DND-41 (cell line): ENCODE results near the gene TIPARP.

Source experiments
- ATAC-seq: fragments of 200-7000 bp; cut with Tn5 transposase; 3 replicates; pipeline ENCODE4 v1.9.1; 2021; ENCODE audit warnings: low read depth; ENCODE audit not compliant: insufficient read depth
- DNase-seq: peaks from one replicate; pipeline ENCODE4 v3.0.0-alpha.2; 2020
- H2AFZ ChIP-seq: 2 replicates; pipeline ENCODE4 v1.6.0; 2012; ENCODE audit warnings: low read depth, low read length
- H3K27ac ChIP-seq: 2 replicates; pipeline ENCODE4 v1.5.1; 2012; ENCODE audit warnings: low read length, inconsistent platforms
- H3K27me3 ChIP-seq: fragments of 200-600 bp; sonication (generic); 2 replicates; pipeline ENCODE4 v1.6.0; 2012; ENCODE audit warnings: low read length, mild to moderate bottlenecking, inconsistent platforms; ENCODE audit not compliant: insufficient read depth, poor library complexity
- H3K36me3 ChIP-seq: 2 replicates; pipeline ENCODE4 v1.5.1; 2012; ENCODE audit warnings: low read length, inconsistent platforms; ENCODE audit not compliant: insufficient read depth
- H3K4me1 ChIP-seq: 2 replicates; pipeline ENCODE4 v1.5.1; 2012; ENCODE audit warnings: mild to moderate bottlenecking, low read length; ENCODE audit not compliant: insufficient read depth
- H3K4me2 ChIP-seq: 2 replicates; pipeline ENCODE4 v1.6.0; 2012; ENCODE audit warnings: mild to moderate bottlenecking, moderate library complexity, low read length, inconsistent platforms; ENCODE audit not compliant: insufficient read depth
- H3K4me3 ChIP-seq, 2 experiments: fragments of 200-600 bp in 1 of 2; shearing (Covaris generic) in 1 of 2; 2 replicates each; pipeline ENCODE4 v1.5.1; 2012 to 2016; ENCODE audit warnings: inconsistent platforms in 2 of 2, low read length in 2 of 2, mild to moderate bottlenecking in 2 of 2, low read depth in 1 of 2, moderate library complexity in 1 of 2
- H3K79me2 ChIP-seq: 2 replicates; pipeline ENCODE4 v1.6.0; 2012; ENCODE audit warnings: low read length, inconsistent platforms; ENCODE audit not compliant: insufficient read depth
- H3K9ac ChIP-seq: 2 replicates; pipeline ENCODE4 v1.6.0; 2012; ENCODE audit warnings: low read depth, mild to moderate bottlenecking, inconsistent platforms, low read length, moderate library complexity
- H3K9me3 ChIP-seq: 2 replicates; pipeline ENCODE4 v1.5.1; 2012; ENCODE audit warnings: low read length, moderate library complexity, mild to moderate bottlenecking, inconsistent platforms; ENCODE audit not compliant: insufficient read depth, severe bottlenecking
- H4K20me1 ChIP-seq: 2 replicates; pipeline ENCODE4 v1.6.0; 2012; ENCODE audit warnings: low read length; ENCODE audit not compliant: insufficient read depth
- EZH2 ChIP-seq: IDR thresholded peaks from 3 replicates; pipeline ENCODE4 v1.6.1; 2012; ENCODE audit warnings: borderline replicate concordance, low read depth, mild to moderate bottlenecking, moderate library complexity, low read length, inconsistent platforms; ENCODE audit not compliant: severe bottlenecking
- TF ChIP-seq, protein P1 (sequence below): IDR thresholded peaks from 2 replicates; pipeline ENCODE4 v1.5.1; 2012; ENCODE audit warnings: borderline replicate concordance, low read length, moderate library complexity, mild to moderate bottlenecking; ENCODE audit not compliant: poor library complexity, severe bottlenecking; ENCODE audit errors: extremely low read depth

The TIPARP gene

DNA sequence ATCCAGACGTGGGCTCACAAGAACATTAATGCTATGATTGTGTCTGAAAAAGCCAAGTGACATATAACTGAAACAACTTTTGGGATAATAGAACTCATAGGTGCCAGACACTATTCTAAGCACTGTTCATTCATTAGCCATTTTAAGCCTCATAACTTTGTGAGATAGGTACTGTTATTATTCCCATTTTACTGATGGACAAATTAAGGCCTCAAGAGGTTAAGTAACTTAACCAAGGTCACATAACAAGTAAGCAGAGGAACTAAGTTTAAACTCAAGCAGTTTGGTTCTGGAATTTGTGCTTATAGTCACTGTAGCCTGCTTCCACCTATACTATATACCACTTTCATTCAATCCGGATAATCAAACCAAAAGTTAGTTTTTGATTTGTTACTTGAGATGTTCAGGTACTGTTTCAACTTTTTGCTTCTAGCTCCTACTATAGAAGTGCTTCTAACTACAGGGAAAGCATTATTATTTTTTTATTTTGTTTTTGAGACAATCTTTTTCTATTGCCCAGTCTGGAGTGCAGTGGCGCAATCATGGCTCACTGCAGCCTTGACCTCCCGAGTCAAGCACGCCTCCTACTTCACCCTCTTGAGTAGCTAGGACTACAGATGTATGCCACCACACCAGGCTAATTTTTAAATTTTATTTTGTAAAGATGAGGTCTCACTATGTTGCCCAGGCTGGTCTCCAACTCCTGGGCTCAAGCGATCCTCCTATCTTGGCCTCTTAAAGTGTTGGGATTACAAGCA lies 41.9 kb downstream of the TIPARP start:
- Histone ChIP-seq H3K9me3 (no peaks in the 10 kb centered on the region), H3K4me3 (no peak overlapping the region), H4K20me1 (no peaks in the 10 kb centered on the region), H3K27me3 (no peaks in the 10 kb centered on the region), H3K36me3 (no peaks in the 10 kb centered on the region), H3K9ac (no peak overlapping the region), H2AFZ (no peak overlapping the region), H3K4me2 (no peak overlapping the region), H3K4me1 (no peaks in the 10 kb centered on the region), H3K79me2 (no peaks in the 10 kb centered on the region), H3K27ac (no peak overlapping the region)
- no peak for DNase-seq
- ATAC-seq: no peak
- TF ChIP-seq, protein P1, sequence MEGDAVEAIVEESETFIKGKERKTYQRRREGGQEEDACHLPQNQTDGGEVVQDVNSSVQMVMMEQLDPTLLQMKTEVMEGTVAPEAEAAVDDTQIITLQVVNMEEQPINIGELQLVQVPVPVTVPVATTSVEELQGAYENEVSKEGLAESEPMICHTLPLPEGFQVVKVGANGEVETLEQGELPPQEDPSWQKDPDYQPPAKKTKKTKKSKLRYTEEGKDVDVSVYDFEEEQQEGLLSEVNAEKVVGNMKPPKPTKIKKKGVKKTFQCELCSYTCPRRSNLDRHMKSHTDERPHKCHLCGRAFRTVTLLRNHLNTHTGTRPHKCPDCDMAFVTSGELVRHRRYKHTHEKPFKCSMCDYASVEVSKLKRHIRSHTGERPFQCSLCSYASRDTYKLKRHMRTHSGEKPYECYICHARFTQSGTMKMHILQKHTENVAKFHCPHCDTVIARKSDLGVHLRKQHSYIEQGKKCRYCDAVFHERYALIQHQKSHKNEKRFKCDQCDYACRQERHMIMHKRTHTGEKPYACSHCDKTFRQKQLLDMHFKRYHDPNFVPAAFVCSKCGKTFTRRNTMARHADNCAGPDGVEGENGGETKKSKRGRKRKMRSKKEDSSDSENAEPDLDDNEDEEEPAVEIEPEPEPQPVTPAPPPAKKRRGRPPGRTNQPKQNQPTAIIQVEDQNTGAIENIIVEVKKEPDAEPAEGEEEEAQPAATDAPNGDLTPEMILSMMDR: no peak
- TF ChIP-seq EZH2: no peak

- Histone ChIP-seq H3K4me2 (no peak overlapping the region), H2AFZ (no peak overlapping the region), H3K4me3 (no peak overlapping the region), H3K4me1 (no peaks in the 10 kb centered on the region), H3K9me3 (no peaks in the 10 kb centered on the region), H4K20me1 (no peaks in the 10 kb centered on the region), H3K27me3 (no peaks in the 10 kb centered on the region), H3K27ac (no peak overlapping the region), H3K36me3 (no peaks in the 10 kb centered on the region), H3K9ac (no peak overlapping the region), H3K79me2 (no peaks in the 10 kb centered on the region)
- DNase-seq (no peak), ATAC-seq (no peak)
- TF ChIP-seq, protein P1: no peak
- no peak for TF ChIP-seq EZH2
These were observed 44.4 kb downstream of the TIPARP start for GRCh38 chr3:156718622-156719306.

- DNase-seq (no peak), ATAC-seq (no peak)
- H3K9ac ChIP-seq: no peak overlapping the region
- no peak overlapping the region for H3K4me2 ChIP-seq
- no peaks in the 10 kb centered on the region for H3K79me2 ChIP-seq
- TF ChIP-seq, protein P1: no peak
- no peak for TF ChIP-seq EZH2
- no peak overlapping the region for H2AFZ ChIP-seq
- H3K36me3 ChIP-seq: no peaks in the 10 kb centered on the region
- no peak overlapping the region for H3K27ac ChIP-seq
- no peaks in the 10 kb centered on the region for H3K4me1 ChIP-seq
- H3K27me3 ChIP-seq: no peaks in the 10 kb centered on the region
- no peaks in the 10 kb centered on the region for H4K20me1 ChIP-seq
- no peak overlapping the region for H3K4me3 ChIP-seq
- no peaks in the 10 kb centered on the region for H3K9me3 ChIP-seq
These were observed 46.4 kb downstream of the TIPARP start for GRCh38 chr3:156720826-156721225.
